NK-92 (cell line): Measurements from ENCODE around the gene GPSM1.

ENCODE experiments used
- DNase-seq: peaks from one replicate; lab custom pipeline; 2025; ENCODE audit not compliant: unreplicated experiment; lab: John Stamatoyannopoulos, UW

Gene GPSM1

DNA sequence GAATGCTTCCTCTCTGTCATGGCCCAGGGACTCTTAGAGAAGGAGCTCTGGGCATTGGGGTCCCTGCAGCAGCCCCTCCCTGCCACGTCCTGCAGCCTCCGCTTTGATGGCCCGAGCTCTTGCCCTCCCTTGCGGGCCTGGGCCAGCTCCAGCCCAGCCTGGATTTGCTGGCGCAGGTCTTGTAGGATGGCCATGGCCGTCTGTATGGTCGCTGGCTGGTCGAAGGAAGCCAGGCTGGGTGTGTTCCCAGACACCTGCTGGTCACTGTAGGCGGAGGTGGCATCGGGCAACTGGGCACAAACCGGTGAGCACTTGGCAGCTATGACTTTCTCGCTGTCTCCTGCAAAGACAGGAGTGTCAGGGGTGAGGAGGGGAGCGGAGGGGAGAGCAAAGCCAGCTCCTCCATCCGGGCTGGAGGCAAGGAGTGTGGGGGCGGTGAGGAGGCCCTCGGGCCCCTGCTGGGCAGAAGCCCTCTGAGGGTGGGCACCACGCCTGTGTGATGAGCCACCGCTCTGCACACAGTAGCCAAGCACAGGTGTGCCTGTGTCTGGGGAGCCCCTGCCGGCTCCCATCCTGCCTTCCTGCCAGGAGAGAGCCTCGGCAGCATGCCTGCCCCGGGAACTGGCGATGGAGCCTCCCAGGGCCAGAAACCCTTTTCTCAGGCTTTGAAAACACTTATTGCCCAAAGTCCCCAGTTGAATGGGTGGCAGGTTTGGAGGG, 35.9 kb upstream of the GPSM1 start:
- no peak for DNase-seq

- no peak for DNase-seq
These were observed 35.3 kb upstream of the GPSM1 start for GRCh38 chr9:136292026-136292538.

- DNase-seq = no peak
These were observed 34.5 kb upstream of the GPSM1 start for GRCh38 chr9:136292591-136293448.

GRCh38 chr9:136293476-136294077, 33.8 kb upstream of the GPSM1 start:
- DNase-seq = no peak

- no peak for DNase-seq
These were observed 32.9 kb upstream of the GPSM1 start for GRCh38 chr9:136294437-136294836.

DNA sequence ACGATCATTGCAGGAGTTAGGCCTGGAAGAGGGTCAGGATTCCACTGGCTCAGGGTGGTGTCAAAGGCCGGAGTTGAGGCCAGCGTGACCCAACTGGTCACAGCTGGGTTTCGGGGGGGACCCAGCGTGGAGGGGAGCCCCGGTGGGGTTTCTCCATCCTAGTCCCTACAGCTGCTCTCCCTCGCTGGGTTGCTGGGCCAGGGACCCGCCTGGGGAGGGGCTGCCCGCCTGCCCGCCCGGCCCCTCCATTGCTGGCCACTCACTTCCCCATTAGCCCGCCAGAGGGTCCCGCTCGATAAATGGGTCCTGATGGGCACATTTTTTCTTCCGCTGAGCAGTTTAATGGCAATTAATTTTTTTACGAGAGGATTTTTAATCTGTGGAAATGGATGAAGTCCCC, 32.3 kb upstream of the GPSM1 start:
- DNase-seq = no peak

DNA sequence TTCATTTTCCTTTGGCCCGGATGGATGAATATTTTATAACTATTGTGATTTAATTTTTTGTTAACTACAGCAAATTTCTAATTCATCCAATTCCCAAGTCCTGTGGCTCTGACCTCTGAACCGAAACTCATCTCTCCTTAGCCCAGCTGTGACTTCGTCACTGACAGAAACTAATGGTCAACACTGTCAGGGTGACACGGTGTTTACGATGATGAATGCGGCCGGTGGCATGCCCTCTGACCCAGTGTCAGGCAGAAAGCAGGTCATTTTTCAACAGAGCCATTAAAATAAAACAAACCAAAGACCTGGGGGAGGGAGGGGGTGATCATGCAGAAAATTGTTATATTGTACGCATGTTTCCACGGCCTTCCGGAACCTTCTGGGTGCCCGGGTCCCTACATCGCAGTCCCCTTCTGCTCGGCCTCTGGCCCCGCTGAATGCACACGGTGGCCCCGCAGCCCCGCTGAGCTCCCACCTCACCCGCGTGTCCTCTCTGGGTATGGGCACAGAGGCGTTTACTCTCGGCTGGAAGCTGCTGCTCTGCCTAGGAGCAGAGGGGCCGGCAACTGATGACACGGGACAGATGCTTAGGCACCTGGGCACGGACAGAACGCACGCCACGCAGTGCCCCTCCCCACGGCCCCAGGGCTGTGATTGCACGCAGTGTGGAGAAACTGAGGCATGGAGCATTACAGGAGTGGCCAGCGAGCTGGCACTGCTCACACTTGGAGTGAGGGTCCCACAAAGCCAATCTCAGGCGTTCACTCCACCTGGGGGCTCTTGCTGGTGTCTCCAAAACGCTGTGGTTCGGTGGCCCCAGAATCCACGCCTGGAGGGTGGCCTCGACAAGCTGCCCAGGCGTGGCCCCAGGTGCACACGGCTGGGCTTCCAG, 31.6 kb upstream of the GPSM1 start:
- DNase-seq = no peak

GRCh38 chr9:136296434-136297015, 30.8 kb upstream of the GPSM1 start:
- DNase-seq = no peak

GRCh38 chr9:136297016-136297691, 30.2 kb upstream of the GPSM1 start:
- DNase-seq = no peak

GRCh38 chr9:136297766-136298735, 29.3 kb upstream of the GPSM1 start:
- no peak for DNase-seq

GRCh38 chr9:136299116-136299515, 28.2 kb upstream of the GPSM1 start:
- no peak for DNase-seq

- DNase-seq = no peak
These were observed 27.8 kb upstream of the GPSM1 start for GRCh38 chr9:136299541-136299940.

DNA sequence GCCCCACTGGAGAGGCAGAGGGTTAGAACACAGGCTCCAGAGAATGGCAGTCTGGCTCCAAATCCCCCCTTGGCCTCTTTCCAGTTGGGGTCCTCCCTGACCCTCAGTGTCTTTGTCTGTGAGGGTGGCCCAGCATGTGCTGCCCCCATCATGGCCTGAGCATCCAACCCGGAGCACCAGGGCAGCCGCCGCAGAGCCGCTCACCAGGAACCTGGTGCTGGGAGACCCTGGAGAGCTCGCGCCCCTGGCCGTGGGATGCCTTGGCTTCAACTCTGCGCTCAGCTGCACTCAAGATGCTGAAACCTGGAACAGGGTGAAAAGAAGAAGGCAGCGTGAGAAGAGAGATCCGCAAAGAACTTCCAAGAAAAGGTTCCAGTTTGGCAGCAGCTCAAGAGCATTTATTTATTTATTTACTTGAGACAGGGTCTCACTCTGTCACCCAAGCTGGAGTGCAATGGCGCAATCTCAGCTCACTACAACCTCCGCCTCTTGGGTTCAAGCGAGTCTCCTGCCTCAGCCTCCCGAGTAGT, 27.3 kb upstream of the GPSM1 start:
- no peak for DNase-seq

DNA sequence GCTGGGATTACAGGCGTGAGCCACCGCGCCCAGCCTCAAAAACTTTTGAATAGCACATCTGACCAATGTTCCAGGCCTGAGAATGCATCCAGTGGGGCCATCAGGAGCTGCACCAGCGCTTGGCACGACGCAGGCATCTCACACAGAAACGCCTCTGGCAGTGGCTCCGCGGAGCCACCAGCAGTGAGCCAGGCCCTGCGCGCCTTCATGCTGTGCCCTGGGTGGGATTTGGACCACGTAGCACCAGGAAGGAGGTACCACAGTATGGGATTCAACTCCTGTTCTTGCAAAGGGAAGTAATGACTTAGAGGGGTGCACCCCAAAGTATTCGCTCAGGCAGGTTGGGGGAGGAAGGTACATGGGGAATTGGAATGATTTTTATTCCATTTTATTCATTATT, 26.5 kb upstream of the GPSM1 start:
- no peak for DNase-seq

GRCh38 chr9:136302527-136302926, 24.8 kb upstream of the GPSM1 start:
- DNase-seq = no peak

DNA sequence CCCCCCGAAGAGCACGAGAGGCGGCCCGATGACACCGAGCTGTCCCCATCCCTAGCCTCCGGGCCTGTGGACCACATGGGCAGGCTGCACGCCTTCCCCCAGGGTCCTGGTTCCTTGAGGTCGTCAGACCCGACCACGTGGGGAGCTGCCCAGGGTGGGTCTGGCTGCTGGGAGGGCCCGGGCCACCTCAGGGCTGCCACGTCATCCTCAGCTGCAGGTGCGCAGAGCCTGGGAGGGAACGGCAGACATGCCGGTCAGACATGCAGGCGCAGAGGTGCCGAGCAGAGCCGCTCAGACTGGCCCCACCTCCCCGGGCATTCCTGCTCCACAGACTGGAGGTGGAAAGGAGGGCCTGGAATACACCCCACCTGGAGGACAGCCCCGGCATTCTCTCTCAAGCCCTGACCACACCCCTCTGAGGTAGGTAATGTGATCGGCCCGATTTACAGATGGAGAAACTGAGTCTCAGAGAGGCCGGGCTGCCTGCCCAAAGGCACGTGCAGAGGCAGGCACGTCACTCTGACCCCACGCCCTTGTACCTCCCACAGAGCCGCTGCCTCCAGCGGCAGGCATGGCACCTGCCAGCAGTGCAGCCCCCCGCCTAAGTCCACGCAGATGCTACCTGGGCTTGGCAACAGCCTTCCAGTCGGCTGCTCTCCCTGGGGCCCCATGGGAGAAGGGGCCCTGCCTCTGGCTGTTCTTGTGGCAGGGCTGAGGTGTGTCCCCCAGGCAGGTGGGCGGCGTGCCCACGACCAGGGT, 24.1 kb upstream of the GPSM1 start:
- DNase-seq = no peak

DNA sequence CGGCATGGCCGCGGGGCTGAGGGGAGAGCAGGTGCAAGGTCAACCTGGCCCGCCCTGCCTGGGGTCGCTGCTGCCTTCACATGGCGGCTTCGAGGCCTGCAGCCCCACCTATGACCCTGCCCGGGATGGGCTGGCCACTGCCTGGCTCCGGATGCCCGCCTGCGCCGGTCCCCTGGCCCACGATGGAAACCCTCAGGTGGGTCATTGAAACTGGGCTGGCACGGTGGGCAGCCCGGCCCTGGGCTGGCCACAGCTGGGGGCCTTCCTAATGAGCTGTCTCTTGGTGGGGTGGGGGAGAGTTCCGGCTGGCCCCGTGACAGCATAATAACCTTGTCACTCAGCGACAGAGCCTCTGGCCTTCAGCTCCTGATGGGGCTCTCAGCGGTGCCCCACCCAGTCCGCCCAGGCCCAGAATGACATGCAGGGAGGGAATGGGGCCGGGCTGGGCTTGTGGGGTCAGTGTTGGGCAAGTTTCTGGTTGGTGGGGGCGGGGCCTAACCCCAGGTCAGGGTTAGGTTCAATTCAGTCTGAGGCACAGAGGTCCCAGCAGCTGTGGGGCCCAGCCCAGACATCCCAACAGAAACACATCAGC, 23.4 kb upstream of the GPSM1 start, which contains the start of gene CCDC187:
TSS of gene CCDC187 (minus strand) at position 270 of the 592 bp plus-strand sequence. CDS start at position 6, 264 bp downstream.
- no peak for DNase-seq
